ENCODE data around the gene TH.

TH gene

GRCh38 chr11:2143799-2144543 is 27.6 kb downstream of the TH start:
- Histone ChIP-seq H2BK120ac (ENCODE audit: low read depth, low read length) (no peak overlapping the region), H3K9ac (ENCODE audit: low read length) (no peak overlapping the region), H4K5ac (ENCODE audit: low read length) (no peak overlapping the region), H2AK5ac (ENCODE audit: low read length) (no peak overlapping the region), H3K56ac (ENCODE audit: low read length) (no peak overlapping the region), H3K18ac (ENCODE audit: low read length) (no peak overlapping the region), H3K36me3 (ENCODE audit: control insufficient read depth, insufficient read depth, low read length) (no peaks in the 10 kb centered on the region), H3K79me2 (ENCODE audit: control insufficient read depth, insufficient read depth, low read length) (no peaks in the 10 kb centered on the region), H3K4me2 (ENCODE audit: low read length) (no peak overlapping the region), H3K4ac (ENCODE audit: low read depth, low read length) (no peak overlapping the region), H3K27ac (ENCODE audit: low read depth, low read length) (no peak overlapping the region), H3K4me1 (ENCODE audit: control insufficient read depth, low read depth, low read length) (no peaks in the 10 kb centered on the region), H3K79me1 (ENCODE audit: low read length) (no peaks in the 10 kb centered on the region), H4K8ac (ENCODE audit: low read depth, low read length) (no peak overlapping the region), H2BK5ac (ENCODE audit: low read length) (no peak overlapping the region), H2BK15ac (replicated peaks; ENCODE audit: low read depth) (no peak overlapping the region), H3K27me3 (ENCODE audit: insufficient read depth, low read length, poor library complexity) (peaks cover 90% of the 10 kb centered on the region), H3K4me3 (ENCODE audit: low read length) (no peak overlapping the region), H3K23ac (ENCODE audit: low read length) (no peak overlapping the region)
- no CpG with 5 or more reads among the region's 72 CpGs for WGBS (ENCODE audit: extremely low coverage, insufficient coverage, low lambda C conversion rate)
- DNase-seq = no peak

GRCh38 chr11:2143477-2143798 is 28.2 kb downstream of the TH start:
- H3K79me1 ChIP-seq (ENCODE audit: low read length) = no peaks in the 10 kb centered on the region
- H3K4me1 ChIP-seq (ENCODE audit: control insufficient read depth, low read depth, low read length) = no peaks in the 10 kb centered on the region
- H3K9ac ChIP-seq (ENCODE audit: low read length) = no peak overlapping the region
- H3K4me2 ChIP-seq (ENCODE audit: low read length) = no peak overlapping the region
- no peak overlapping the region for H3K23ac ChIP-seq (ENCODE audit: low read length)
- no peak overlapping the region for H3K4ac ChIP-seq (ENCODE audit: low read depth, low read length)
- H2BK120ac ChIP-seq (ENCODE audit: low read depth, low read length) = no peak overlapping the region
- H3K36me3 ChIP-seq (ENCODE audit: control insufficient read depth, insufficient read depth, low read length) = no peaks in the 10 kb centered on the region
- H3K56ac ChIP-seq (ENCODE audit: low read length) = no peak overlapping the region
- H3K27me3 ChIP-seq (ENCODE audit: insufficient read depth, low read length, poor library complexity) = peaks cover 91% of the 10 kb centered on the region
- H3K27ac ChIP-seq (ENCODE audit: low read depth, low read length) = no peak overlapping the region
- H4K8ac ChIP-seq (ENCODE audit: low read depth, low read length) = no peak overlapping the region
- H4K5ac ChIP-seq (ENCODE audit: low read length) = no peak overlapping the region
- no peak overlapping the region for H2BK5ac ChIP-seq (ENCODE audit: low read length)
- H3K4me3 ChIP-seq (ENCODE audit: low read length) = no peak overlapping the region
- no peak overlapping the region for H2BK15ac ChIP-seq (replicated peaks; ENCODE audit: low read depth)
- H3K79me2 ChIP-seq (ENCODE audit: control insufficient read depth, insufficient read depth, low read length) = no peaks in the 10 kb centered on the region
- H3K18ac ChIP-seq (ENCODE audit: low read length) = no peak overlapping the region
- H2AK5ac ChIP-seq (ENCODE audit: low read length) = no peak overlapping the region
- DNase-seq = no peak
- WGBS (ENCODE audit: extremely low coverage, insufficient coverage, low lambda C conversion rate) = no CpG with 5 or more reads among the region's 12 CpGs

GRCh38 chr11:2142762-2143202 is 28.8 kb downstream of the TH start:
- H3K4me3 ChIP-seq (ENCODE audit: low read length) = no peak overlapping the region
- no peaks in the 10 kb centered on the region for H3K36me3 ChIP-seq (ENCODE audit: control insufficient read depth, insufficient read depth, low read length)
- no peak overlapping the region for H4K5ac ChIP-seq (ENCODE audit: low read length)
- no peak overlapping the region for H2BK120ac ChIP-seq (ENCODE audit: low read depth, low read length)
- H3K4me2 ChIP-seq (ENCODE audit: low read length) = no peak overlapping the region
- H3K18ac ChIP-seq (ENCODE audit: low read length) = no peak overlapping the region
- peaks cover 88% of the 10 kb centered on the region for H3K27me3 ChIP-seq (ENCODE audit: insufficient read depth, low read length, poor library complexity)
- no peaks in the 10 kb centered on the region for H3K4me1 ChIP-seq (ENCODE audit: control insufficient read depth, low read depth, low read length)
- no peak overlapping the region for H3K9ac ChIP-seq (ENCODE audit: low read length)
- H3K56ac ChIP-seq (ENCODE audit: low read length) = no peak overlapping the region
- no peak overlapping the region for H3K23ac ChIP-seq (ENCODE audit: low read length)
- H2BK5ac ChIP-seq (ENCODE audit: low read length) = no peak overlapping the region
- H4K8ac ChIP-seq (ENCODE audit: low read depth, low read length) = no peak overlapping the region
- H2BK15ac ChIP-seq (replicated peaks; ENCODE audit: low read depth) = no peak overlapping the region
- no peak overlapping the region for H3K4ac ChIP-seq (ENCODE audit: low read depth, low read length)
- no peak for DNase-seq
- no CpG with 5 or more reads among the region's 6 CpGs for WGBS (ENCODE audit: extremely low coverage, insufficient coverage, low lambda C conversion rate)
- no peaks in the 10 kb centered on the region for H3K79me2 ChIP-seq (ENCODE audit: control insufficient read depth, insufficient read depth, low read length)
- no peak overlapping the region for H2AK5ac ChIP-seq (ENCODE audit: low read length)
- no peak overlapping the region for H3K27ac ChIP-seq (ENCODE audit: low read depth, low read length)
- H3K79me1 ChIP-seq (ENCODE audit: low read length) = no peaks in the 10 kb centered on the region

- no peaks in the 10 kb centered on the region for H3K79me1 ChIP-seq (ENCODE audit: low read length)
- no peak overlapping the region for H3K4me3 ChIP-seq (ENCODE audit: low read length)
- no peak overlapping the region for H2BK5ac ChIP-seq (ENCODE audit: low read length)
- no peak overlapping the region for H2AK5ac ChIP-seq (ENCODE audit: low read length)
- H4K8ac ChIP-seq (ENCODE audit: low read depth, low read length) = no peak overlapping the region
- no peak overlapping the region for H3K9ac ChIP-seq (ENCODE audit: low read length)
- H3K4me1 ChIP-seq (ENCODE audit: control insufficient read depth, low read depth, low read length) = no peaks in the 10 kb centered on the region
- no peak overlapping the region for H3K23ac ChIP-seq (ENCODE audit: low read length)
- WGBS (ENCODE audit: extremely low coverage, insufficient coverage, low lambda C conversion rate) = no CpG with 5 or more reads among the region's 5 CpGs
- no peak overlapping the region for H3K18ac ChIP-seq (ENCODE audit: low read length)
- H2BK120ac ChIP-seq (ENCODE audit: low read depth, low read length) = no peak overlapping the region
- no peak overlapping the region for H3K4ac ChIP-seq (ENCODE audit: low read depth, low read length)
- H4K5ac ChIP-seq (ENCODE audit: low read length) = no peak overlapping the region
- H3K4me2 ChIP-seq (ENCODE audit: low read length) = no peak overlapping the region
- H3K79me2 ChIP-seq (ENCODE audit: control insufficient read depth, insufficient read depth, low read length) = no peaks in the 10 kb centered on the region
- no peaks in the 10 kb centered on the region for H3K36me3 ChIP-seq (ENCODE audit: control insufficient read depth, insufficient read depth, low read length)
- no peak overlapping the region for H3K27ac ChIP-seq (ENCODE audit: low read depth, low read length)
- DNase-seq = no peak
- no peak overlapping the region for H2BK15ac ChIP-seq (replicated peaks; ENCODE audit: low read depth)
- H3K27me3 ChIP-seq (ENCODE audit: insufficient read depth, low read length, poor library complexity) = peaks cover 84% of the 10 kb centered on the region
- no peak overlapping the region for H3K56ac ChIP-seq (ENCODE audit: low read length)
These were observed 29.3 kb downstream of the TH start for GRCh38 chr11:2142300-2142759.

GRCh38 chr11:2140411-2141400 is 30.9 kb downstream of the TH start:
- H4K5ac ChIP-seq (ENCODE audit: low read length) = no peak overlapping the region

More at GRCh38 chr11:2140411-2141400, 30.9 kb downstream of the TH start:
- H3K9ac ChIP-seq (ENCODE audit: low read length) = no peak overlapping the region
- no peak overlapping the region for H3K18ac ChIP-seq (ENCODE audit: low read length)
- H2AK5ac ChIP-seq (ENCODE audit: low read length) = no peak overlapping the region
- H3K4me2 ChIP-seq (ENCODE audit: low read length) = no peak overlapping the region
- DNase-seq = no peak
- no peak overlapping the region for H2BK15ac ChIP-seq (replicated peaks; ENCODE audit: low read depth)
- no peak overlapping the region for H3K23ac ChIP-seq (ENCODE audit: low read length)
- H2BK5ac ChIP-seq (ENCODE audit: low read length) = no peak overlapping the region
- no peak overlapping the region for H2BK120ac ChIP-seq (ENCODE audit: low read depth, low read length)
- no peak overlapping the region for H3K4me3 ChIP-seq (ENCODE audit: low read length)
- H3K4me1 ChIP-seq (ENCODE audit: control insufficient read depth, low read depth, low read length) = no peaks in the 10 kb centered on the region
- H4K8ac ChIP-seq (ENCODE audit: low read depth, low read length) = no peak overlapping the region
- H3K79me1 ChIP-seq (ENCODE audit: low read length) = no peaks in the 10 kb centered on the region
- H3K27me3 ChIP-seq (ENCODE audit: insufficient read depth, low read length, poor library complexity) = peaks cover 68% of the 10 kb centered on the region
- no peak overlapping the region for H3K56ac ChIP-seq (ENCODE audit: low read length)
- WGBS (ENCODE audit: extremely low coverage, insufficient coverage, low lambda C conversion rate) = no CpG with 5 or more reads among the region's 102 CpGs
- no peak overlapping the region for H3K4ac ChIP-seq (ENCODE audit: low read depth, low read length)
- H3K79me2 ChIP-seq (ENCODE audit: control insufficient read depth, insufficient read depth, low read length) = no peaks in the 10 kb centered on the region
- no peaks in the 10 kb centered on the region for H3K36me3 ChIP-seq (ENCODE audit: control insufficient read depth, insufficient read depth, low read length)
- no peak overlapping the region for H3K27ac ChIP-seq (ENCODE audit: low read depth, low read length)
